Naive B cell (primary cell): ENCODE results near the gene SASH3. TPM values are rescaled to one million over a fixed set of nuclear protein-coding genes. Genes with fewer than 3 reads are reported as not detected.

Source experiments
- ATAC-seq, 2 donors: fragments of 150-1000 bp; cut with Tn5 transposase; 2 replicates each; pipeline ENCODE4 v1.10.0; 2021; ENCODE audit warnings: low read depth in 2 of 2, mild to moderate bottlenecking in 2 of 2, moderate library complexity in 2 of 2
- DNase-seq: peaks from one replicate; pipeline ENCODE4 v3.0.0; 2022
- H3K27ac Mint-ChIP-seq, 6 donors: one replicate each; pipeline ENCODE4 v1.8.0; 2020 to 2022; ENCODE audit warnings: mild to moderate bottlenecking in 6 of 6, mixed read lengths in 6 of 6, moderate library complexity in 5 of 6, inconsistent platforms in 2 of 6
- H3K27me3 Mint-ChIP-seq, 3 donors: one replicate each; pipeline ENCODE4 v1.8.0; 2021 to 2022; ENCODE audit warnings: mixed read lengths in 3 of 3, mild to moderate bottlenecking in 1 of 3
- H3K36me3 Mint-ChIP-seq, 2 donors: one replicate each; pipeline ENCODE4 v1.8.0; 2020 to 2022; ENCODE audit warnings: mixed read lengths in 2 of 2, inconsistent platforms in 1 of 2, mild to moderate bottlenecking in 1 of 2
- H3K4me1 Mint-ChIP-seq, 3 donors: one replicate each; pipeline ENCODE4 v1.8.0; 2020 to 2022; ENCODE audit warnings: mixed read lengths in 3 of 3, inconsistent platforms in 1 of 3, mild to moderate bottlenecking in 1 of 3, moderate library complexity in 1 of 3
- H3K4me3 Mint-ChIP-seq, 8 donors: one replicate each; pipeline ENCODE4 v1.8.0; 2020 to 2022; ENCODE audit warnings: mild to moderate bottlenecking in 8 of 8, mixed read lengths in 8 of 8, moderate library complexity in 8 of 8, inconsistent platforms in 2 of 8
- H3K9me3 Mint-ChIP-seq, 7 donors: one replicate each; pipeline ENCODE4 v1.8.0; 2020 to 2022; ENCODE audit warnings: mixed read lengths in 7 of 7, mild to moderate bottlenecking in 5 of 7, inconsistent platforms in 2 of 7, moderate library complexity in 1 of 7
- polyA plus RNA-seq, 6 donors: library from polyadenylated mRNA; unstranded; fragments of 300-500 nt; fragmentation: Illumina TruSeq; gene quantifications; one replicate each; pipeline ENCODE4 v1.2.3, GENCODE V29; 2021; ENCODE audit warnings: low read depth in 6 of 6

SASH3 gene
- polyA plus RNA-seq, 6 donors from 2014 or later, result 89.4 to 191 (median 128) TPM

DNA sequence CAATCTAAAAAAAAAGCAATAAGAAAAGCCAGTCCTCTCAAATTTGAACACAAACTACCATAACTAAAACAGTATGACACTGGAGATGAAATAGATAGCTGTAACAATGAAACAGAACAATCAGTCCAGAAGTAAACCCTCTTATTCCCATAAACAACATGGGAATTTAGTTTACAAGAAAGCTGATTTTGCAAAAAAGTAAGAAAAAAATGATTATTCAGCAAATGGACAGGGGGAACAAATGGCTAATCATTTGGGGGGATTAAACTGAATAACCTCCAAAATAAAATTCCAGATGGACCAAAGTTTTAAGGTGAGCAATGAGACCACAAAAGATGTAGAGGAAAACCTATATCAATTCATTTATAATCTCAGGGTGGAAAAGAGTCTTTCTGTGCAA is 16.1 kb upstream of the SASH3 start:
- DNase-seq (no peak), ATAC-seq (no peak)
- Mint-ChIP-seq H3K27me3 (no peaks in the 10 kb centered on the region), H3K36me3 (no peaks in the 10 kb centered on the region), H3K9me3 (peaks cover 0 to 3% (median 0%) of the 10 kb centered on the region in 7 donors), H3K4me1 (peaks cover 23 to 38% (median 31%) of the 10 kb centered on the region in 3 donors), H3K27ac (no peak overlapping the region), H3K4me3 (no peak overlapping the region)

DNA sequence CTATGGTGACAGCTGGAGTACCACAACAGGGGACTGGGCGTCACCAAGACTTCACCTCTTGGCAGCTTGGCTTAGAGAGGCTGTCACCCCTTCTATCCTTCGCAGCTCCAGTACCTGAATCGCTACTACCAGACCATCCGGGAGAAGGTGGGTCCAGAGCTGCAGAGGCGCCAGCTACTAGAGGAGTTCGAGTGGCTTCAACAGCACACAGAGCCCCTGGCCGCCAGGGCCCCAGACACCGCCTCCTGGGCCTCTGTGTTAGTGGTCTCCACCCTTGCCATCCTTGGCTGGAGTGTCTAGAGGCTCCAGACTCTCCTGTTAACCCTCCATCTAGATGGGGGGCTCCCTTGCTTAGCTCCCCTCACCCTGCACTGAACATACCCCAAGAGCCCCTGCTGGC is 11.6 kb upstream of the SASH3 start:
- no peaks in the 10 kb centered on the region for H3K27me3 Mint-ChIP-seq
- H3K36me3 Mint-ChIP-seq, result no peaks in the 10 kb centered on the region
- H3K4me3 Mint-ChIP-seq, result peak overlapping the region in 5 of 8 donors; percentile 18 to 64 (median 50)
- ATAC-seq, result no peak
- peaks cover 0 to 1% (median 0%) of the 10 kb centered on the region in 7 donors for H3K9me3 Mint-ChIP-seq
- no peak for DNase-seq
- peak overlapping the region in 4 of 6 donors; percentile 44 to 94 (median 82) for H3K27ac Mint-ChIP-seq
- peaks cover 25 to 59% (median 39%) of the 10 kb centered on the region in 3 donors for H3K4me1 Mint-ChIP-seq

DNA sequence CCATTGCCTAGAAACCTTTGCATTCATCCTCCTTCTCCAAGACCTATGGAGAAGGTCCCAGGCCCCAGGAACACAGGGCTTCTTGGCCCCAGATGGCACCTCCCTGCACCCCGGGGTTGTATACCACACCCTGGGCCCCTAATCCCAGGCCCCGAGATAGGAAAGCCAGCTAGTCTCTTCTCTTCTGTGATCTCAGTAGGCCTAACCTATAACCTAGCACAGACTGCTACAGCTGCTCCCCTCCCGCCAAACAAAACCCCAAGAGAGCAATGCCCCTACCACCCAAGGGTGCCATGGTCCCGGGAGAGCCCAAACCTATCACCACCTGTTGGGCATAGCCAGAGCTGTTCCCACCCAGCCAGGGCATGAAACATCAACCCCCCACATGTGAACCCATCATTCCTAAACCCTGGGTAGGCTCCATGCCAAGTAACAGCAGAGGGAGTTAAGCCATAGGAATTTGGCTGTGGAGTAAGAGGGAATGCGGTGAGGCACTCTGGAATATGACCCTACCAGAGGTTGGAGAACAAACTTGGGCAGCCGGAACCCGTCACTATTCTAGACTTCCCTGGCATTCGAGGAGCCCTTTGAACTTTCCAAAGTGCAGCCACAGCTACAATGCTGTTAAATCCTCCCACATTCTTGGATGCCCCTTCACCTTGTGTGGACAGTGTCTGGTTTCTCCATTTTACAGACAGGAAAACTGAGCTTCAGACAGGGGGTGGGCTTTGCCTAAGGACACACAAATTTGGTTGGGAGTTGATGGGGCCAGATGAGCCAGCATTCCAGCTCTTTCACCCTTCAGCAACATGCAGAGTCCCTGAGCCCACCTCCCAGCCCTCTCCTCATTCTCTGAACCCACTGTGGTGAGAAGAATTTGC is 10.9 kb upstream of the SASH3 start:
- DNase-seq (no peak), ATAC-seq (no peak)
- no peaks in the 10 kb centered on the region for H3K9me3 Mint-ChIP-seq
- peaks cover 26 to 65% (median 43%) of the 10 kb centered on the region in 3 donors for H3K4me1 Mint-ChIP-seq
- H3K36me3 Mint-ChIP-seq, result no peaks in the 10 kb centered on the region
- H3K27me3 Mint-ChIP-seq, result no peaks in the 10 kb centered on the region
- H3K4me3 Mint-ChIP-seq, result peak overlapping the region in 6 of 8 donors; percentile 47 to 69 (median 54)
- H3K27ac Mint-ChIP-seq, result peak overlapping the region; percentile 80 to 95 (median 94)

DNA sequence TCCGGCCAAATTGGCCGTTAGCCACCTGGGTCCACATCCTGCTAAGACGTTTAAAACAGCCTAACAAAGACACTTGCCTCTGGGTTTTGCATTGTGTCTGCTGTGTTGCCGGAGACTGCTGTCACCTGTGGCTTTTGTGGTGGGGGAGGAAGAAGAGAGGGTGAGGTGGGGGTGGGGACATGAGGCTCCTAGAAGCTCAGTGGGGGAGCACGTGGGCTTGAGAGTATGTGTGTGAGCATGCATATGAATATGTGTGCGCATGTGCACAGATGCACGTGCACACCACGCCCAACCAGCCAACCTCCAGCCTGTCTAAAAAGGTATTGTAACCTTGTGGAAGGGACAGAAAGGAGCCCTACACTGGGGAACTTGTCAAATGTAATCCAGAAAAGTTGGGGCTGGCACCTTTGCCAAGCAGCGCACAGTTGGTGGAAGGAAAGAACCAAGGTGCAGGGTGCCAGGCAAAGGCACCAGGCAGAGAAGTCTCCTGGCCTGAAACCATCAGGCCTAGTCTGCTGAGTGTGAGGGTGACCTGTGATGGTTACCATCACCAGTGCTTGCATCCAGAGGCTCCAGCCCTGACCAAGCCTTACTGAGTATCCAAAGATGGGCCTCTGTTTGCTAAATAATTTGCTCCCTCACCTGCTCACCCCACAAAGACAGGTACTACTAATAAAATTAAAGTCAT is 10.1 kb upstream of the SASH3 start:
- no peaks in the 10 kb centered on the region for H3K36me3 Mint-ChIP-seq
- peak; percentile 64 for DNase-seq
- H3K4me1 Mint-ChIP-seq, result peaks cover 33 to 73% (median 50%) of the 10 kb centered on the region in 3 donors
- peak overlapping the region; percentile 80 to 95 (median 94) for H3K27ac Mint-ChIP-seq
- H3K4me3 Mint-ChIP-seq, result peak overlapping the region; percentile 15 to 78 (median 49)
- peak; percentile 46 to 53 for ATAC-seq
- no peaks in the 10 kb centered on the region for H3K27me3 Mint-ChIP-seq
- H3K9me3 Mint-ChIP-seq, result no peaks in the 10 kb centered on the region

DNA sequence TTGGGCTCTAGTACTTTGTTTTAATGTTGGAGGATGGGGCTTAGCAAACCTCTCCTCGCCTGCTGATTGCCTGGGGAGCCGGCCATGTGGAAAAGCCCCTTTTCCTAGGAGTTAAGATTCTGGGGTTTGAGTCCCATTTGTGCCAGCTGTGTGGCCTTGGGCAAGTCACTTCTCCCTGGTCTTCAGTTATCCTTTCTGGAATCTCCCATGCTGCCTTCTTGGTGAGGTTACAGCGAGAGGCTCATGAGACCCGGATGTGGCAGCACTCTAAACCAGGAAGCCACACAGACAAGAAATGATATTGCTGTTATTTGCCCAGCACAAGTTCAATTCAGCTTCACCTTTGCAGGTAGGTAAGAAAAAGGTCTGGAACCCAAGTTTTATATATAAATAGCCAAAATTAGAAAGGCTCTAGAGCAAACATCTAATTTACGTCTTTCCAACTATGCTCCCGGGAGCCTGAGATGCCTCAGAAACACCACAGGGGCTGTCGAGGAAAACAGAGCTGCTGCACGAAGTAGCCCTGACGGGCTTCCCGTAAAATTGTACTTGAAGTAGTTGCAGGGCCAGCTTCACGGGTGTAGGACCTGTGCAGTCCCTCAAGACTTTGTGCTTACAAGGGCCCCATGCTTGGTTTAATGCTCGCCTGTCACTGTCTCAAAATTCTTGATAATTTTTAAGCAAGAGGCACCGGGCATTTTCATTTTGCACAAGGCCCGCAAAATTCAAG is 8.3 kb upstream of the SASH3 start:
- ATAC-seq, result no peak
- no peaks in the 10 kb centered on the region for H3K36me3 Mint-ChIP-seq

DNA sequence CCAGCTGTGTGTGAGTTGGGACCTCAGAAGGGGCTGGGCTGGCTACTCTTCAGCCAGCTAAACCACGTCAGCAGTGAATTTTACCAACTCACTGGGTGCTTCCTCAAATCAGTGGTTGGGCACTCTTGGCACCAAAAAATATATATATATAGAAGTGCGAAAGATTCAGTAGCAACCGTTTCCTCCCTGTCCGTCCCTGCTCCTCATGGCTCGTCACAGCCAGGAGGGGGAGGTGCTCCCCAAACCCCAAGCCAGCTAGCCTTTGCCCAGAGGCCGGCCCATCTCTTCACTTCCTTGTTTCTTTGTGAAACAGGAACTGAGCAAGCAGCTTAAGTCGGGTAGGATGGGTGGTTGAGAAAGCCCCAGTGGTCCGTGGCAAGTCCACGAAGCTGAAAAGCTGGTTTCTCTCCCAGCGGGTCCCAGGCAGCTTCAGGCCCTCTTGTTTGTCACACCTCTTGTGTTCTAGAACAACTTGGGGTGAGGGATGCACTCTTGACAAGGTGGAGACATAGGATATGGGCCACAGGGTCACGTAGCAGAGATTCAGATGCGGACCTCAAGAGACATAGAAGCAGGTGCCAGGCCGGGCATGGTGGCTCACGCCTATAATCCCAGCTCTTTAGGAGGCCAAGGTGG is 6.8 kb upstream of the SASH3 start:
- Mint-ChIP-seq H3K9me3 (no peaks in the 10 kb centered on the region), H3K4me3 (peak overlapping the region; percentile 45 to 88 (median 83)), H3K27me3 (no peaks in the 10 kb centered on the region), H3K27ac (peak overlapping the region; percentile 97 to 99 (median 98)), H3K36me3 (no peaks in the 10 kb centered on the region), H3K4me1 (peaks cover 45 to 87% (median 65%) of the 10 kb centered on the region in 3 donors)
- ATAC-seq (peak; percentile 72), DNase-seq (peak; percentile 89)

More for the DNA sequence above, 8.3 kb upstream of the SASH3 start:
- Mint-ChIP-seq H3K27me3 (no peaks in the 10 kb centered on the region), H3K27ac (peak overlapping the region; percentile 77 to 99 (median 92)), H3K9me3 (no peaks in the 10 kb centered on the region), H3K4me3 (peak overlapping the region in 3 of 8 donors; percentile 6 to 75 (median 24)), H3K4me1 (peaks cover 42 to 84% (median 58%) of the 10 kb centered on the region in 3 donors)
- no peak for DNase-seq

DNA sequence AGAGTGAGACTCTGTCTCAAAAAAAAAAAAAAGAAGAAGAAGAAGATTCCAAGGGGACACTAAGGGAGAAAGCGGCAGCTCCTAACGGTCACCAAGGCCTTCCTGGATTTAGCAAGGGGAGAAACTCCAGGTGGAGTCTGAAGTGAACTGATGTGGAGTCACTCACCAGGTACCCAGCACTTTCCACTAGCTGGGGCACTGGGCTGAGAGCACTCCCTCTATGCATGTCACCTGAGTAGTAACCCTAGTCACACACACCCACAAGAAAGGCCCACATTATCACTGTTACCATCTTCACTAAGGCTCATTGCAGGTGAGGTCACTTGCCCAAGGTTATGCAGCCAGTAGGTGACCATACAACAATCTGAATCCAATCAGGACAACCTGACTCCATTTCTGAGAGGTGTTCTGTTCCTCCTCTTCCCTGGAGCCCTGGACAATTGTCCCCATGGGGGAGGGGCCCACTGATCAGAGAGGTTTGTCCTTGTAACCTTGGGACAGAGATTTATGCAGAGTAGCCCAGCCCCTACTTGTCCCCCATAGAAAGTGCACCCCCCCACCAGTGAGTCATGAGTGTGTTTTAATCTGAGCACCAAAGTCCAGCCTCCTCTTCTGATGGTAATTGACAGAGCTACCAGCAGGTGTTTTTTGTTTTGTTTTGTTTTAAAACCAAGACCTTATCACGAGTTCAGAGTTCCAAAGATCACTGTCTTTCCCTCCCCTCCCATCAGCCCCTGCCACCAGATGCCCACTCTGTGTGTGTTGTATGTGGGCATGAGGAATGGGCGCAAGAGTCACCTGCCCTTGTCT is 5.9 kb upstream of the SASH3 start:
- ATAC-seq (no peak), DNase-seq (no peak)
- Mint-ChIP-seq H3K4me1 (peaks cover 42 to 82% (median 59%) of the 10 kb centered on the region in 3 donors), H3K4me3 (peak overlapping the region in 7 of 8 donors; percentile 5 to 85 (median 63)), H3K36me3 (no peaks in the 10 kb centered on the region), H3K27me3 (no peaks in the 10 kb centered on the region), H3K27ac (peak overlapping the region; percentile 97 to 99 (median 98)), H3K9me3 (peaks cover 0 to under 1% (median 0%) of the 10 kb centered on the region in 7 donors)

DNA sequence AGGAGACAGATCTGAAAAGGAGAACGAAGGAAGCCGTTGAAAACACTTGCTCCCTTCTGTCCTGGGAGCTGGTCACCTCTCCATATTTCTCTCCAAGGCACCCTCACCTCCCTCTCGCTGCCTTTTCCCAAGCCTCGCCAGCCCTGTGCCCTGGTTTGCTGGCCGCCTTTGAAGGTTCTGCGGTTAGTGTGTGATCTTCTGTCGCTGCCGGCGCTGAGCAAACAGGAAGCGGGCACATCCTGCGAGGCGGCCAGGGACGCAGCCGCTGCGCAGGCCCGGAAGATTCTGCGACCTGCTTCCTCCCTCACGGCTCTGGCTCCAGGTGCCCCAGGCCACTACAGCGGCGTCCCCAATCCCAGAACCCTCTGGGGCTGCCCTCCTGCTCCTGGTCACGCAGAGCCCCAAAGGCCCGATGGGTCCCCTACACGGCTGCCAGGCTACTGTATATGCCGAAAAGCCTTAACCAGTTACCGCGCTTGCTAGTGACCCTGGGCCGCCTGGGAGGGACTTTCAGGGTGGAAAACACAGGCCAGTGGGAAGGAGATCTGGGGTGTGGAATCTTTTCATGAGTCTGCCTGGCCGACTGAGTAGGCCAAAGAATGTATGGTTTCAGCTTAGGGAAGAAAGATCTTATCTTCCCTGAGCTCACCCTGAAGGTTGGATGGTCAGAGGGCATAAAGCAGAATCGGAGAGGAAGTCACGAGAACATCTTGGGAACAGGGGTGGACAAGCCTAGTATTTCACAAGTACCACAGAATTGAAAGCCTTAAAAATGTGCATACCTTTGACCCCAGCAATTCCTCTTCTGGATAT is 2.3 kb upstream of the SASH3 start:
- ATAC-seq (peak; percentile 26 to 30), DNase-seq (peak; percentile 78)
- H3K4me3 Mint-ChIP-seq, result peak overlapping the region; percentile 87 to 100 (median 91)
- peaks cover 5 to 10% of the 10 kb centered on the region in 2 donors for H3K36me3 Mint-ChIP-seq
- peaks cover 0 to 6% (median 0%) of the 10 kb centered on the region in 7 donors for H3K9me3 Mint-ChIP-seq
- H3K4me1 Mint-ChIP-seq, result peaks cover 45 to 77% (median 47%) of the 10 kb centered on the region in 3 donors
- no peaks in the 10 kb centered on the region for H3K27me3 Mint-ChIP-seq
- peak overlapping the region; percentile 98 to 99 (median 99) for H3K27ac Mint-ChIP-seq

DNA sequence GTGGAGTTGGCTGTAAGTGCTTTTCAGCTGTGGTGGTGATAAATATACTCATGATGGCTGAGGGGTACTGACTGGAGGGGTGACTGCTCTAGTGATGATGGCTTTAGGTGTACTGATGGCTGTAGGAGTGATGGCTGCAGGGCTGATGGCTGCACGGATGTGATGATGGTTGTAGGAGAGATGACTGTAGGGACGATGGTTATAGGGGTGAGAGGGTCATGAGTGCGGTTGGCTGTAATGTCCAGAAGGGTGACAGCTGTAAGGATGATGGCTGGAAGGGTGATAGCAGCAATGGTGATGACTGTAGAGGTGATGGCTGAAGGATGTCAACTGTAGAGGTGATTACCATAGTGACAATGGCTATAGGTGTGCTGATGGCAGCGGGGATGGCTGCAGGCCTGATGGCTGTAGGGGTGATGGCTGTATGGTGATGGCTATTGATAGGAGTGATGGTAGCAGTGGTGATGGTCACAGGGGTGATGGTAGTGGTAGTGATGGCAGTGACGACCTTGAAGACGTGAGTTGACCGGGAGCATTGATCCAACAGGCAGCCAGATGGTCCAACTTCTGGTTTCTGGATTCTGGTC is 570 bp upstream of the SASH3 start:
- ATAC-seq (no peak), DNase-seq (no peak)
- Mint-ChIP-seq H3K4me3 (peak overlapping the region; percentile 87 to 100 (median 97)), H3K27me3 (no peaks in the 10 kb centered on the region), H3K27ac (peak overlapping the region; percentile 96 to 99 (median 98)), H3K36me3 (peaks cover 5 to 19% of the 10 kb centered on the region in 2 donors), H3K9me3 (peaks cover 0 to 6% (median 0%) of the 10 kb centered on the region in 7 donors), H3K4me1 (peaks cover 50 to 77% (median 54%) of the 10 kb centered on the region in 3 donors)

DNA sequence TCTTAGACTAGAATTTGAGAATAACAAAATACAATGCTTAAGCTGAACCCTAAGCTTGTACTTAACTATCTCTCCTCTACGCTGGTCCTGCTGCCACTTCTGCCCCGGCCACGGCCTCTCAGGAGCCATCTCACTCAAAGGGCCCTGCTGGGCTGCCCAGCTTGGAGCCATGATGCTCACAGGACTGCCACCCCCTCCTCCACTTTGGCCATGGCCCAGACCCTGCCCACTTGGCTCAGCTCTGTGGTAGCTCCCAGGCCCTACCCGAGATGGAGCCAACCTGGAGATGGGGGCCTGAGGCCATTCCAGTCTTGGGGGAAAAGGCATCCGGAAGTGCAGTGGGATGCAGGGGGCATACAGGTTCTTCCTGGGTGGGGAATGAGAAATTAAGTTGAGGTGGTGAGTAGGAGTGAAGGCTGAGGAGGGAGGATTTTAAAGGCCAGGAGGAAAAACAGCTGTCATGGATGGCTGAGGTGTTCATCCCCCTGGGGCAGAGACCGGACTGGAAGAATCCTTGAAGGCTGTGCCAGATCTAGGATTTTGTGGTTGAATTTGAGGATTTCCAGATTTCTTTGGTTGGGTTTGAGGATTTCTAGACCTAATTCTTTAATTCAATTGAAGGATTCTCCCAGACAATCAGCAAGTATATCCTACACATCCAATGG is 824 bp downstream of the SASH3 start:
- peak overlapping the region; percentile 84 to 99 (median 98) for H3K27ac Mint-ChIP-seq
- peaks cover 5 to 19% of the 10 kb centered on the region in 2 donors for H3K36me3 Mint-ChIP-seq

More for the DNA sequence above, 824 bp downstream of the SASH3 start:
- peak overlapping the region; percentile 87 to 100 (median 97) for H3K4me3 Mint-ChIP-seq
- peaks cover 0 to 6% (median 0%) of the 10 kb centered on the region in 7 donors for H3K9me3 Mint-ChIP-seq
- DNase-seq, result no peak
- no peaks in the 10 kb centered on the region for H3K27me3 Mint-ChIP-seq
- peaks cover 45 to 75% (median 46%) of the 10 kb centered on the region in 3 donors for H3K4me1 Mint-ChIP-seq
- ATAC-seq, result no peak
